HG03045 (cell line): ENCODE data around the gene SRPK2.
A peak's percentile ranks its signal among the peaks of the same experiment; 100 is the strongest.

Source experiments
- ATAC-seq: cut with Tn5 transposase; IDR thresholded peaks from one replicate; pipeline ENCODE4 v1.9.1; 2021; ENCODE audit warnings: mild to moderate bottlenecking, moderate library complexity; ENCODE audit not compliant: unreplicated experiment

Gene SRPK2

GRCh38 chr7:105153531-105153930, 235.2 kb downstream of the SRPK2 start:
- ATAC-seq: no peak

- ATAC-seq: no peak
Measured at GRCh38 chr7:105151152-105151551, 237.6 kb downstream of the SRPK2 start.

DNA sequence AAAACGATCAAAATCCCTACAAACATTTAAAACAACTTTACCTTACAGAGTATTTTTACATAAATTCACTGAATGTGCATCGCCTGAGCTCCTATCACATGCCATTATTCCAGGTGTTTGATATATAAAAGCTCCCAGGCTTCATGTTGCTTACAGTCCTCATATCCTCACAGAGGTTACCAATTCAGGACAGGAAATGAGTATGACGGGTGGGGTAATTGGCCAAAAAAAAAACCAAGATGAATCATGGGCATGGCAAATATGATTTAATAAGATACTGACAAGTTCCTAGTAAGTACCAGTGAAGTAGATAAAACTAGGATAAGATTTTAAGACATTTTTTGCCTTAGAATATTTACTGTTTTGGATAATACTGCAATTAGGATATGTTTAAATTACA, 238.9 kb downstream of the SRPK2 start:
- ATAC-seq: no peak

DNA sequence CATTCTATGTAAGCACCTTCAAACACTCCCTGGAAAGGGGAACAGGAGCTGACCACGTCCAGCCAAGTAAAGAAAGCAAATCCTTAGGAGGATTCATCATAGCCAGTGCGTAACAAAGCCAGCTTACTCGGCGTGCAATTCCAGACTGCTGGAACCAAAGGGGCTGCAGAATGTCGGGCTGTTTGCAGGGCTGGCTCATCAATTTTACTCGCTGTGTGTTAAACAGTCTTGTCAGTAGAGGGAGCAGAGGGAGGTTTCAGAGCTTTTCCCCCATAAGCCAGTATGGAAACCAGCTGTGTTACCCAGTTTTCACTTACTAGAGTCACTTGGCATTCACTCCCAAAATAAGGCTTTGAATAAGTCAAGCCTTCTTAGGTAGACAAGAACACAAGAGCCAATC, 247.7 kb downstream of the SRPK2 start:
- ATAC-seq: no peak

- ATAC-seq: no peak
Measured at GRCh38 chr7:105139381-105139780, 249.3 kb downstream of the SRPK2 start.

- ATAC-seq: no peak
Measured at GRCh38 chr7:105137898-105138297, 250.8 kb downstream of the SRPK2 start.

DNA sequence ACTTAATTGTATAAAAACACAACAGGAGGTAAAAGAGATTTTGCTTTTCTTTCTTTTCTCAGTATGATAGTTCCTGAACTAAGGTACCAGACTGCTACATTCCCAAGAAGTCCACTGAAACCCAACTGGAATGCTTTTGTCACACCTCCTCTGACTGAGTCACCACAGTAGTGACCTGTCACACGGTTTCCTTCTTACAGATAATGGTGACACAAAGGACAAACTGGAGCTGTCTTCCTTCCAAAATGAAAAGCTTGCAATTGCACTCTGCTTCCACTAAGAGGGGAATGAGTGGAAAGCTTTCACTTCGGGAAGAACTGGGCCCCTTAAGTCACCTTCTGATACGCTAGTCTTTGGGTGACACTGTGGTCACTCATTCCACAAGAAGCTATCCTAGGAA, 252.5 kb downstream of the SRPK2 start:
- ATAC-seq: no peak

- ATAC-seq: no peak
Measured at GRCh38 chr7:105133986-105134655, 254.6 kb downstream of the SRPK2 start.

DNA sequence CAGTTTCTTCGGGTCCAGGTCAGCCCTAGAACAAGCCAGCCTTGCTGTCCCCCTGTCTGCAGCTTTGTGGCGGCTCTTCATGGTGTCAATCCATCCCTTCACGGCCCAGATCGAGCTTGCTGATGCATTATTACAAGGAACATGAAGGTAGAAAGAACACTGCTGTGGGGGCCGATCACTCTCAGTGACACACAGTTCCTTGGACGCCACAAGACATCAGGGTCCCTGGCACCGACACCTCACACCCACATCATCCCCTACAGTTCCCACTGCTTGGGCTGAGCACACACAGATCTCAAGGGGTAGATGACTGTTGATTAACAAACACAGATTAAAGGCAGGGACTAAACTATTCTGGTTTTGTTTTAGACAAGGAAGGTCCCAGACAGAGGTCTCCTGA, 255.4 kb downstream of the SRPK2 start:
- no peak for ATAC-seq

DNA sequence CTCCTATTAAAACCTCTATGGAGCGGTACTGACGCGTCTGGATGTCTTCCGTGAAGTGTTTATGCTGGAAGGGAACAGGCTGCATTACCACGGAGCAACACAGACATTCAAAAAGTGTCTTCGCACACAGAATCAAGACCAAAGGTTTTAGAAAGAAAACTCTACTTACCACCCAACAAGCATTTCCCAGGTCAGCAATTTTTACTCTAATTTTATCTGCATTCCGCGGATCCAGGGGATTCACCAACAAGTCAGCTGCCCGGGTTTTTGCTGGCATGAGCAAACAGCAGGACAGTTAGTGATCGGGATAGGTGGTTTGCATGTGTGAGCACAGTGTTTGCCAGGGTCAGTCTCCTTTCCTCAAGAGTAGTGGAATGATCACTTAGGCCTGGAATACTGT, 255.9 kb downstream of the SRPK2 start:
- ATAC-seq: no peak

DNA sequence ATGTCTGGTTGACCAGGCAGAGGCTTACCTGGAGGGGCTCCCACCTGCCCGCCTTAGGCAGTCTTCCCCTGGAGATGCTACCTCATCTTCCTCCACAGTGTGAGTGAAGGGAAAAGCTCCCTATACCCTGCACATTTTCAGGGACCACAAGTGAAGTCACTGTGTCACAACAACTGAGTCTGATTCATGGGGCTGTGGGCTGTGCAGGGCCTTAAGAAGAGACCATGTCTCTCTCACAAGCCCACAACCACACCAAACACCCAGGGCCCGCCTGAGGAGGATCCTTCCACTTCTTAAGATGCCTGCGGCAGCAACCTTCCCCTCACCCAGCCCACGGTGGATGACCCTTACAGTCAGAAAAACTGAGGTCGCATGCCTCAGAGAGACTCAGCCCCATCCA, 256.4 kb downstream of the SRPK2 start:
- no peak for ATAC-seq

DNA sequence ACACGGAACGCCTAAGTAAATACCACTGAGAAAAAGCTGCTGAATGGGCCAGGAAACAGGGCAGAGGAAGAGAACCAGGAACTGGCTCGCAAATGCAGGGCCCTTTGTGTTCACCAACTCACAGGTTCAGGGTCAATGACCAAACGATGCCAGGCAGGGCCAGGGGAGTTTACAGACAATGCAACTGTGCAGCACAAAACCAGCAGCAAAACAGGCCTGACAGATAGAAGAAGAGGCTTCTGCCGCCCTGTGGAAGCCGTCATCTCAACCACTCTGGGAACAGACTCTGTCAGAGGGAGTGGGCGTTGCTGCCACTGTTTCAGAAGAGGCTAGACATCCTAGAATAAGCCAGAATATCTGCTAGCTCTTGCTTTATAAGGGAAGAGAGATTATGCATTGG, 256.8 kb downstream of the SRPK2 start:
- no peak for ATAC-seq

DNA sequence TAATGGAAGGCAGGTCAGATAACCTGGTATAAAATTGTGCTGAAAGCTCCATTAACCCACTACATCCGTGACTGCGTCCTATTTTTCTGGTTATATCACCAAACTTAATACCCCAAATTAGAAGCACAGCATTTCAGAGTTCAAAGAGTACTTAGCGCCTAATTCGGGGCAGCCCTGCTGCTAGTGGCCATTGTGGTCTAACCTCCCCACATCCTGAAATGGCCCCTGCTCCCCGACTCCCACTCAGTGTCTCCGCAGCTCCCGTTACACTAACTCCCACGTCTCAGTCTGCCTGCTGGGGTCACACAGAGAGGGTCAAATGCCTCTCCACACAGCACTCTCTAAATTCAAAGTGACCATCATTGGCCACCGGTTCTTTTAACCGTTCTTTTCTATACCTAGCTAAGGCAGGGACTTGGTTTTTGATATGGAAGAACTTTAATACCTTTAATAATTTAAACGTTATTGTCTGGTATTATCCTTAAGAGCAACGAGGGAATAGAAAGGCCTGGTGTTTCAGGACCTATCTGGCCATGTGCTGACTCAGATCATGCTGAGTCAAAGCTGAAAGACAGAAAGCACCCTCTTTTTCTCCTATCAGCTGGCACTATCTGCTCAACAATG, 257.6 kb downstream of the SRPK2 start:
- ATAC-seq: peak; percentile 61

DNA sequence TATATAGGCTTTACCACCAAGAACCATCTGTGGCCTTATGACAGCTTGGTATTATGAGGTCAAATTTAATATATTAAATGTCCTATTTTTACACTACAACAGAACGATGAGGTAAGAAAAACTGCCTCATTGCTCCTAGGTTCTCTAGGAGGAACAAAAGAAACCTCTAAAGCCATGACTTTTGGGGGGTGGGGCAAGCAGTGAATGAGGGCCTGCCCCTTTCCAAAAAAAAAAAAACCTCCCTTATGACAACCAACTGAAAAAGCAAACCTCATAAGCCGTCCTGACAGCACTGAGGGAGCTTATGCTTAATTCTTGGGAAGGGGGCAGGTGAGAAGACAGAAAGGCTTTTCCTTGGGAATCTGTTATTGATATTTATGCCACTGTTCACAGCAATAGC, 258.1 kb downstream of the SRPK2 start:
- no peak for ATAC-seq

- no peak for ATAC-seq
Measured at GRCh38 chr7:105130048-105130447, 258.7 kb downstream of the SRPK2 start.

DNA sequence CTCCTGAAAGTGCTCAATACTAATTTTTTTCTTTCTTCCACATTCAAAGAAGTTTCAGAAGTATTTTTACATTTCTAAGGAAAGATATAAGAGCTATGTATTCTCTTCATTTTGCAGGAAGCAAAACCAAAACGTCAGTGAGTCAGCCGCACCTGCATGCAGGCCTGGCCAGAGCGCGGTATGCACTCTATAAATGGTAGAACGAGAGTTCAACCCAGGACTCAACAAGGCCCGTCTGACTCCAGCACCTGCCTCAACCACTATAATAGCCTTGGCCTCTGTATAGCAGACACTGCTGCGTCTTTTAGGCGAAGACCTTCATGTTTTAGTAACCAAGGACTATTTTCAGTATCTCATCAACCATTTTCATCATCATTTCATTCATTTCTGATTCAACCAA, 261.5 kb downstream of the SRPK2 start:
- ATAC-seq: no peak

DNA sequence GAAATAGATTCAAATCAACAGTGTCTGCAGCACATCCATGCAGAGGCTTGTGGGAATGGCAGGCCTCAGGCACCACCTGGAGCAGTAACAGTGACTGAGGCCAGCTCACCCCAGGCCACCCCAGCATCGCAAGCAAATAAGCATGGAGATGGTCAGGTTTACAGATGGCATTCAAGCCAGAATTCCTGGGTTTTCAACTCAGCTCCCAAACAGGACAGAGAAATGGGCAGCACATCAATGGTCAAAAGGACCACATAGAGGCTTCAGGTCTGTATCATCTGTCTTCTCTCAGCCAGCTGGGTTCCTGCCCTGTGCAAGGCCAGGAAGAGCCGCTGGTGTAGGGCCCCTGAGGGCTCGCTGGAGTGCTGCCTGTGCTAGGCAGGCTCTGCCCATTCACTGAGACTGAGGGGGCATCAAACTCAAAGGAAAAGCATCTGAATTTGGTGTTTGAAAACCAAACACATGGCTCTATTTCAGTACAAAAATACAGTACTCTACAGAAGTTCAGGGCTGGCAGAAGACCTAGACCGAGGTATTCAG, 262.2 kb downstream of the SRPK2 start:
- no peak for ATAC-seq

GRCh38 chr7:105125745-105126144, 263.0 kb downstream of the SRPK2 start:
- no peak for ATAC-seq

- no peak for ATAC-seq
Measured at GRCh38 chr7:105122619-105123018, 266.1 kb downstream of the SRPK2 start.

DNA sequence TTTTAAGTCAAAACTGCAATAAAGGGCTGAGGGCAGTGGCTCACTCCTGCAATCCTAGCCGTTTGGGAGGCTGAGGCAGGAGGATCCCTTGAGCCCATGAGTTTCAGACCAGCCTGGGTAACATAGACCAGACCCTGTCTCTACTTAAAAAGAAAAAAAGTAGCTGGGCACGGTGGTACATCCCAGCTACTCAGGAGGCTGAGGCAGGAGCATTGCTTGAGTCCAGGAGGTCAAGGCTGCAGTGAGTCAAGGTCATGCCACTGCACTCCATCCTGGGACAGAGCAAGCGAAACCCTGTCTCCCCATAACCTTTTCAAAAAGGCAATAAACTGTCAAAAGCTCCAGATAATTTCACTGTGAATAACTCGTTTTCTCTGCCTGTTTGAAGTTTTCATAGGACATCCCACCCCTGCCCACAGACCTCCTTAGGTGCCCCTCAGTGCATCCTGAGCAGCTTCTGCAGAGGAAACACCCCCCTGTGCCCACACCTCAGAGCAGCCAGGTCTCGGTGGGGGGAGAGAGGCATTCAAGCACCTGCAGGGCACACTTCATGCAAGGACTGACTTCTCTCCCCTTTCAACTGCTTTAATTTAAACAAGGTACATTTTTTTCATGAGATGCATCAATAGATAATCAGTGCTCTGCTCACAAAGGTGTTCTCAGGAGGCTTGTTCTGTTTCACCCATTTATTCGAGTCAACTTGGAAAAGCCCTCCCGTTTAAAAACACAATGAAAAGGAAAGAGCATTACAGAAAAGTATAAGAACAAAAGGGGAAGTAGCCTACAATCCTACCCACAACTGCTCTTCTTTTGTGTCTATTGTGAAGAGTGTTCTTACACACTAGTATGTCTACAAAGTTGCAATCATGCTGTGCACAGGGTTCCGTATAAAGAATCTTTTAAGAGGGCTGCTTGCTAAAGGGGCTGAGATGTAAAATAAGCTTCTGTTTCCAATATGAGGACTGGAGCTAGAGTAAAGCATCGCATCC, 269.8 kb downstream of the SRPK2 start:
- no peak for ATAC-seq
